GM21576 (cell line): ENCODE measurements around the gene AEN.

Experiments used
- ATAC-seq: cut with Tn5 transposase; IDR thresholded peaks from one replicate; pipeline ENCODE4 v1.9.1; 2021; ENCODE audit warnings: mild to moderate bottlenecking, moderate library complexity; ENCODE audit not compliant: unreplicated experiment

AEN gene

DNA sequence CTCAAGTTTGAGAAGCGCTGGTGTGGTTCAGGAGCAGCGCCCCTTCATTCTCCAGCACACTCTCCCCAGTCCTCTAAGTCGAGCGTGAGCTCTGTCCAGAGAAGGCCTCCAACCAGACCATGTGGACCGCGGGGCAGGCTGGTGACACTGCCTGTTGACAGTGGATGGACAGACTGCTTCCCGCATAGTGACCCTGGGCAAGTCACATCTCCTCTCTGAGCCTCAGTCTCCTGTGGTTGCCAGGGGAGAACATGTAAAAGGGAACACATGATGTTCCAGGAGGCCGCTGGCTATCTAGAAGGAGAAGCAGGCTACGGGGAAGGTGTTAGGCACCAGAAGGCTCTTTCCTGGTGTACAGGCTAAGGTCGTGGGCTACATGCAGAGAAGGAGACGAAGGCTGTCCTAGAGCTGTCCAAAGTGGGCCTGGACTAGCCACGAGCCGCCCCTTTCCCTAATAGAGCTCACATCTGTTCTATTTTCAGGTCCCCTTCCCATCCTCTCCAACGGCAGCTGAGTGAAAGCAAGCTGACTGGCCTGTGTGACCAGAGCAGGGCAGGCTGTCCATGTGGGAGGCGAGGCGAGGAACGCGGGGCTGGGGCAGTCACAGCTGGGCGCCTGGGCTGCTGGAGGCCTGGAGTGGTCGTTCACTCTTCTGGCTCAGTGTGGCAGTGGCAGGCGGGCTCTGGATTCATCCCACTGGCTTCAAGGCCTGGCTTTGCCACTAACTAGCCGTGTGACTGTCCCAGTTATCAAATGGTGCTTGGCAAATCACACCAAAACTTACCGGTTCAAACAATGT lies 28.8 kb downstream of the AEN start:
- no peak for ATAC-seq

DNA sequence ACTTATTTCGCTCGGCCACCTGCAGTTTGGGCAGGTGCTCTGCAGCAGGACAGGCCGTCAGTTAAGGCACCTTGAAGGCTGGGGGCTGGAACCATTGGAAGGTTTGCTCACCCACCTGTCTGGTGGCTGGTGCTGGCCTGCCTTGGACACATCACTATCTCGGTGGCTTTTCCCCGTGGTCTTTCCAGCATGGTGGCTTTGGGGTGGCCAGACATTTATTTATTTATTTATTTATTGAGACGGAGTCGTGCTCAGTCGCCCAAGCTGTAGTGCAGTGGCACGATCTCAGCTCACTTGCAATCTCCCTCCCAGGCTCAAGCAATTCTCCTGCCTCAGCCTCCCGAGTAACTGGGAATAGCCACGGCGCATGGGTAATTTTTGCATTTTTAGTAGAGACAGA lies 29.4 kb downstream of the AEN start:
- no peak for ATAC-seq

DNA sequence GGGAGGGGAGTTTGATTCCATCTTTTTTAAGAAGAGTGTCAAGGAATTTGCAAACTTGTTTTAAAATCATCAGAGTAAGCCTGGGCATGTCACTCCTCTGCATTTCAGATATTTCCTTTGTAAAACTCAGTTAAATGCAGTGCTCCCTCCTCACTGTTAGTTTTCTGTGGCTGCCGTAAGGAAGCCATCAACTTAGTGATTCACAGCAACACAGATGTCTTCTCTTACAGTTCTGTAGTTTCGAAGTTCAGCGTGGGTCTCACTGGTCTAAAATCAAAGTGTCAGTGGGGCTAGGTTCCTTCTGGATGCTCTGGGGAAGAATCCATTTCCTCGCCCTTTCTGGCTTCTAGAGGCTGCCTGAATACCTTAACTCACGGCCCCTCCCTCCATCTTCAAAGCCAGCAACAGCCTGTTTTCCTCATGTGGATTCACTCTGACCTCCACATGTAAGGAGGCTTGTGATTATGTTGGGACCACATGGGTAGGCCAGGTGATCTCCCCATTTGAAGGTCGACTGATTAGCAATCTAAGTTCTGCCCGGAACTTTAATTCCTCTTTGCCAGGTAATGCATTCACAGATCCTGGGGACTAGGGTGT lies 30.1 kb downstream of the AEN start:
- ATAC-seq = no peak

DNA sequence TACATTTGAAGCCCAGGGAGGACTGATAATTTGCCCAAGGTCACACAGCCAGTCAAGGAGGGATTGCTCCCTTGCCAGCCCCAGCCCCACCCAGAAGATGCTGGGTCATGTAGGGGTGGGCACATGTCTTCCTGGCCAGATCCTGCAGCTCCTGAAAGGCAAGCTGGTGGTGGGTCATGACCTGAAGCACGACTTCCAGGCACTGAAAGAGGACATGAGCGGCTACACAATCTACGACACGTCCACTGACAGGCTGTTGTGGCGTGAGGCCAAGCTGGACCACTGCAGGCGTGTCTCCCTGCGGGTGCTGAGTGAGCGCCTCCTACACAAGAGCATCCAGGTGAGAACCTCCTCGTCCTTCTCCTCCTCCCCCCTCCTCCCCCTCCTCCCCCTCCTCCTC lies 30.8 kb downstream of the AEN start:
- no peak for ATAC-seq

DNA sequence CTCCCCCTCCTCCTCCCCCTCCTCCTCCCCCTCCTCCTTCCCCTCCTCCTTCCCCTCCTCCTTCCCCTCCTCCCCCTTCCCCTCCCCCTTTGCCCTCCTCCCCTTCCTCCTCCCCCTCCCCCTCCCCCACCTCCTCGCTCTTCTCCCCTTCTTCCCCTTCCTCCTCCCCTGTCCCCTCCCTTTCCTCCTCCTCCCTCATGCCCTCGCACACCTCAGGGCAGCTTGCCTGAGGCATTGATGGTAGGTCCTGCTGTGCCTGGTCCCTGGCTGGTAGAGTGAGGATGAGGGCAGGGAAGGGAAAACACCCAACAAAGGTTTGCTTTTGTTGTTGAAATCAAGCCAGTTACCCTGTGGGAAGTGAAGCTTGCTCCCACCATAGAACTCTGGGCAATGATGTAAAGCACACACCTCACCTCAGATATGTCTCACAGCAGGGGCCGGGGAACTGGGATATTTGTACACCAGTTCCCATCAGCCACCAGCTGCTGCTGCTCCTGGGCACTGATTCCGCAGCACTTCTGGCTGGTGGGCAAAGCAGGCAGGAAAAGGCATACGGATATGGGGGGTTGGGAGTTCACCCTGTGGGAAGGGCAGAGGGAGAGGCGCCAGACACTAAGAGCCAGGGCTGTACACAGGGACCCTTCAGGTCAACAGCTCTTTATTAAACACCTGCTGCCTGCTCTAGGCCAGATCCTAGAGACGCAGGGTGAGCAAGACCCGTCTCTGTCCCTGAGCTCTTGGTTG lies 31.5 kb downstream of the AEN start:
- no peak for ATAC-seq

DNA sequence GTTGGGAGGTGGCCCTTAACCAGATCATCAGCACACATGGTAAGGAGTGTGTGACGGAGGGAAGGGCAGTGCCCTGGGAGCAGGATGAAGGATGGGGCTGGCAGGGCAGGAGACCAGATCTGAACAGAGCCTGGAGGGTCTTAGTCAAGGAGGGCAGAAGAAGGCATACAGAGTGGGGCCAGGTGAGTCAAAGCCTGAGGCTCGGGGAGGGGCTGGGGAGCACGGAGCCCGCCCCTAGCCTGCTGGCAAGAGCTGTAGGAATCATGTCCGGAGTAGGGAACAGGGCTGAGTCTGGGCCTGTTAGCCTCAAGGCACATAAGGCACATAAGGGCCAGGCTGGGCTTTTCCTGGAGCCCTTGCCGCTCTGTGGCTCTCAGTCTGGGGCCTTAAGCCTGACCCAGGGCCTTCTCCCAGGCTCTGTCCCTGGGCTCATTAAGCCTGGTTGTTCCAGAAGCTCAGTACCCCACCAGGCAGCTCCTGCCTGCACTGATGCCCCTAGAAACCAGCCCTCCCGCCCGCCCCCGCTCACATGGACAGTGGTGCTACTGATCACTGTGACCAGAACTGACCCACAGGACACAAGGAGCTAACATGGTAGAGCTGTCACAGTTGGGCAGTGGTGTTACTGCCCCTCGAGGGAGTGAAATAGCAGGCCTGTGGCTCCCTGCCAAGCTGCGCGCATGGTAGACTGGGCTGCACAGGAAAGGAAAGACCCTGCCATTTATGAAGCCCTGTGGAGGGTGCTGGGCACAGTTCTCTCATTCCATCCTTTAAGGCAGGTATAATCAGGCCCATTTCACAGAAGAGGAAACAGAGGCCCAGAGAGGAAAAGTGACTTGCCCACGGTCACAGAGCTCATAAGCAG lies 32.3 kb downstream of the AEN start:
- ATAC-seq = no peak

DNA sequence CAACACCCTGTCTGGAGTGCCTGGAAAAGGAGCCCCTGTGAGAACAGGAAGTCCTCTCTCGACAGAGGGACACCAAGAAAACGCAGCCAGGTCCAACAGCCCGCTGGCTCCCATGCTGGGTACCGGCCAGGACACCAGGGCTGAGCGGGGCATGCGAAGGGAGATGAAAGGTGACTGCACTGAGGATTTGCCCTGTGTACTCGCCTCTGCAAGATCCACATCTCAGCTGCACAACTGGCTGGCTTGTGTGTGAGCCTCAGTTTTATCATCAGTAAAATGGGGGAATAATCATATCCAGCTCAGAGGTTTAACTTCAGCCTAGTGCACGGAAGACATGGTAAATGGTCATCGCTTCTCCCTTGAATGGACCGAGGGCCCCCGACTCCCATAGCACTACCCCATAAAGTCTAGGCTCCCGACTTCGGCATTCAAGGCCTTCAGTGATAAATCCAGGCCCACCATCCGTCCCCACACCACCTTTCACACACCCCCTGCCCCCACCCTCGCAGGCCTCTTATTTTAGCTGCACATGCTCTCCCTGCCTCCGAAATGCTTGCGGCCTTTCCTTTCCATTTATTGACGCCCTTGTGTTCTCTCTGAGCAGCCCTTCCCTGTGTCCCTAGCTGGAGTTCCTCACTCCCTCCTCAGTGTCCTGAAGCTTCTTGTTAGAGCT lies 33.4 kb downstream of the AEN start:
- ATAC-seq = no peak

DNA sequence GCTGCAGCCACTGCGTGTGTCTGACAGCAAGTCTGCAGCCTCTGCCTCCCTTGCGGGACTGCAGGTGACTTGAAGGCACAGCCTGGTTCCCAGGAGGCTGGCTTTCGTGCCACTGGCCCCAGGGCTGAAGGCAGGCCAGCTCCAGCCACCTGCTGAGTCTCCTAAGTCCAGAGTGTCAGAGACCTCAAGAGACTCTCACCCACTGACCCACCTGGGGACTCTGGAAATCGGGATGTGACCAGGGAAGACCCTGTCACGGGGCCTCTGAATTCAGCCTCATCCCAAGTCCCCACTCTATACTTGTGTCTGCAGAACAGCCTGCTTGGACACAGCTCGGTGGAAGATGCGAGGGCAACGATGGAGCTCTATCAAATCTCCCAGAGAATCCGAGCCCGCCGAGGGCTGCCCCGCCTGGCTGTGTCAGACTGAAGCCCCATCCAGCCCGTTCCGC lies 34.0 kb downstream of the AEN start:
- no peak for ATAC-seq

DNA sequence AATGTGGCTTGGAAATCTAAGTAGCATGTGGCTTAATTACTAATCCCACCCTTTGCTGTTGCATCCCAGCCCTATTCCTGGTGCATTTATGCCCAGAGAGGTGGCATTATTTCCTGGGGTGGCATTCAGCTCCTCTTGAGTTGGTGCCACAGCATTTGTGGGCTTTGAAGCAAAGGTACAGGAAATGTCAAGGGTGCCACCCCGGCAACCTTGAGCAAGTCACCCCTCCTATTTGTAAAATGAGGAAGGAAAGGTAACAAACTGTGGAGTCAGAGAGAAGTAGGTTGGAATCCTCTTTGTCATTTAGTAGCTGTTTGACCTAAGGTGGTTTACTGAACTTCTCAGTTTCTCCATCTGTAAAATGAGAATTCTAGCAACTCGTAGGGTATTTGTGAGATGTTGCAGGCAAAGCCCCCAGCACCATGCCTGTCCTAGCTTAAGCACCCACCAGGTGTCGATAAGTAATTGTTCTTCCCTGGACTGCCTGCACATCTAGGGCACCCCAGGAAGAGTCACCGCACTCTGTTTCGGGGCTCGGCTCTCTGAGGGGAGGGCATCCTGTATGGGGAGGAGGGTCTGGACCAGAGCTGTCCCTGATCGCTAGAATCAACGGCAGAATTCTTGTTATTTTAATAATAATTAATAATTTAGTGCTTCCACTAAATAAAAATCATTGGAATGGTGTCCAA lies 34.8 kb downstream of the AEN start:
- ATAC-seq = no peak

DNA sequence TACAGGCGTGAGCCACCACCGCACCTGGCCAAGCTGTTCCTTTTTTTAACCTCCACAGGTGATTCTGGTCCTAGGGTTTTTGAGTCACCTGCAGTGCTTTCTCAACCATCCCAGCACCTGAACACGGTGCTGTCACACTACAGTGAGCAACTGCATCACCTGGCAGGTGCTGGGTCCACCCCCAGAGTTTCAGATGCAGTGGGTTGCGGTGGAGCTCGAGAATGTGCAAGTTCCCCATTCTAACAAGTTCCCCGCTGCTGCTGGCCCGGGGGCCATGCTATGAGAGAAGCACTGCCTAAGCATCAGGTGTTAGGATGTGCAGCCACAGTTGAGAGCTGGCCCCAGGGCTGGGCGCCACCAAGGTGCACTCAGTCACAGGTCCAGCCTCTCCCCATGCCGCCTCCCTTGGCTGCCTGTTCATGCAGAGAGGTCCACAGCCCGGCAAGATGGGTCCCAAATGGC lies 35.7 kb downstream of the AEN start:
- peak; percentile 95 for ATAC-seq

DNA sequence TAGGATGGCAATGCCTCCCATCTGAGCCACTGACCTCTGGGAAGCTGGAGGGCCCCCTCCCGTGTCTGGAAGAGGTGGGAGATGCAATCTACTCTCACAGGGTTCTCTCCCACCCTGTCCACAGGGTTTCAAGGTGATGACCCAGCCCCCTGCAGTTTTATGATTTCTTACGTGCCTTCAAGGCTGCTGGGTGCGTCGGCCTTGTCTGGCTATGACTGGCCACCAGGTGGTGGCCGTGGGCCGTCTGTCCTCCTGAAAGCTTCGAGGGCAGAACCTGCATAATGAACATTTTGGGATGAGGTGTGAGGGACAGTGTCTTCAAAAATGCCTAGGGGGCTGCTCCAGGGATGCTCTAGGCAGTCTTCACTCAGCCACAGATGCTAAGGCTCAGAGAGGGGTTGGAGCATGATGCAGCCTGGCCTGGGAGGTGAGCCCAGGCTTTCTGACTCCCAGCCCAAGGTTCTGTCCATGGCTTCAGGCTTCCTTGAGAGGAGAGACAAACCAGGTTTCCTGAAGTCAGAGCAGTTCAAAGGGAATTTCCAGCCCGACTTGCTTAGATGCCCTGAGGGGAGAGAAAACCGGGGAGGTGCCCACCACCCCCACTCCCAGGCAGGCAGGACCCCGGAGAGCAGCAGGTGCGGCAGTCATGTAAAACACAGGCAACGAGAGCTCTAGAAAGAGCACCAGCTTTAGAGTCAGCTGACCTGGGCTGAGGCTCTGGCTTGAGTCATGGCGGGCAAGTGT lies 36.4 kb downstream of the AEN start:
- no peak for ATAC-seq

DNA sequence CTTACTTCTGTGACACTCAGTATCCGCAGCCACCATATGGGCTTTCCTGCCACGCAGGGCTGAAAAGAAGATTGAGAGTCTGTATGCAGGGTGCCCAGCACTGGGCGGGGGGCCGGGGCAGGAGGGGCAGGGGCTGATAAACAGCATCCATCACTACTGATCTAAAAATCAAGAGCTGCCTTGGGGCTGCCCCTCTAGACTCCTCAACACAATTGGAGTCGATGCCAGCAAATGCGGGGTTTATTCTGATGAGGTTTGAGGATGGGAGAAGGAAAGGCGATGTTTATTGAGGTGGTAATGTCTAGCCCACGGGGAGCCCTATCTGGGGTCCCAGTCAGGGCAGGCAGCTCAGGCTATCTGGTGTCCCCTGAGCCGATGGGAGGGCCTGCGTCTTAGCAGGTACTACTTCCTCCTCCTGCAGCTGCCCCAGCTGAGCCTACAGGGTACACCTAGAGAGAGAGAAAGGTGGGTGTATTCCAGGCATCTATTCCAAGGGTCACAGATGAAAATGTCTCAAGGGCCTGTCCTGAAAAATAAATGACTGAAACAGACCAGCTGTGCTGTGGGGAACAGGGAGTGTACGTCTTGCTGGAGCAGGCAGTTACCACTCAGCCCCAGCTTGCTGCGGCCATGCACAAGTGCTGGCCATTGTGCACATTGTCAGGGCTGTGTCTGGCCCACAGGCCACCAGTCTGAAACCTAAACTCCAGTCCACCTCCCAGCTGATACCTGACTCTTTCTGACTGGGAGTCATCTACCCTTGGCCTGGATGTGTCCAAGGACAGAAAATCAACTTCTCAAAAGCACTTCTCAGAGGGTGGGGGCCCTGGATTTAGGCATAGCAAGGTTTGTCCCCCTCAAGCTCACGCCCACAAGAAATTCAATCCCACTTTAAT lies 37.2 kb downstream of the AEN start:
- ATAC-seq = no peak

DNA sequence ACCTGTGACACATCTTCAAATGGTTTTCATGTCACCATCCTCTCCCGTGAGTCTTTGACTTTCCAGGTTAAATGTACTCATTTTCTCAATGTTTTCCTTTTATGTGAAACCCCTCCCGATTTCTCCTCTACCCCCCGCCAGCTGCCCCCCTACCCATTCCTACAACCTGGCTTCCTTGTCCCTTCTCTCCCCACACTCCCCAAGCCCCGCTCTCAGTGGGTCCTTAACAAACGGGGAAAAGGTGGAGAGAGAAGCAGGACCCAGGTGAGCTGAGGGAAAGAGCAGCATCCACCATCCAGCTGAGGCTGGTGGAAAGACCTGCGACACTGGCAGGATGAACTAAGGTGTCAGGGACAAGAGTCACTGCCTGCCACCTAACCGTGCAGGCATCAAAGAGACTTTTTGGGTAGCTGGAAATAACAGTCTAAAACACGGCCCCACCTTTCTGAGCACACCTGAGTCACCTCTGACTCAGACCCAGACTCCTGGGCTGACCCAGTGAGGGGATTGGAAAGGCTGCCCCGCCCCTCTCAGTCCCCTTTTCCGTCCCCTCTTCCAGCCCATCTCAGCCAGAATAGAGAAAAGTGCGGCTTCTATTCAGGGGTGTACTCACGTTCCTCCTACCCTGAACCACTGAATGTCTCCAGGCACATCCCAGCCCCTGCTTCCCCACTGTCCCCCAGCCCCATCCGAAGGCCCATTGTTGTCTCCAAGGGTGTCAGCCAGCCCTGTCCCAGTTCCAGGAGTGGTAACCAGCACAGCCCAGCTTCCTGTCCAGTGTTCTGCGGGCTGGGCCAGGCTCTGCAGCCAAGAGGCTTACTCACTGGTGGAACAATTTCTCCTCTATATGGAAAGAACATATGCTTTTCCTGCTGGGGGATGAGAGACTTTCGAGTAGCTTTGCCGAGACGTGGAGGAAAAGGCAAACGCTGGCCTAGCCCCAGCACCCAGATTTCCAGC lies 38.1 kb downstream of the AEN start:
- no peak for ATAC-seq

DNA sequence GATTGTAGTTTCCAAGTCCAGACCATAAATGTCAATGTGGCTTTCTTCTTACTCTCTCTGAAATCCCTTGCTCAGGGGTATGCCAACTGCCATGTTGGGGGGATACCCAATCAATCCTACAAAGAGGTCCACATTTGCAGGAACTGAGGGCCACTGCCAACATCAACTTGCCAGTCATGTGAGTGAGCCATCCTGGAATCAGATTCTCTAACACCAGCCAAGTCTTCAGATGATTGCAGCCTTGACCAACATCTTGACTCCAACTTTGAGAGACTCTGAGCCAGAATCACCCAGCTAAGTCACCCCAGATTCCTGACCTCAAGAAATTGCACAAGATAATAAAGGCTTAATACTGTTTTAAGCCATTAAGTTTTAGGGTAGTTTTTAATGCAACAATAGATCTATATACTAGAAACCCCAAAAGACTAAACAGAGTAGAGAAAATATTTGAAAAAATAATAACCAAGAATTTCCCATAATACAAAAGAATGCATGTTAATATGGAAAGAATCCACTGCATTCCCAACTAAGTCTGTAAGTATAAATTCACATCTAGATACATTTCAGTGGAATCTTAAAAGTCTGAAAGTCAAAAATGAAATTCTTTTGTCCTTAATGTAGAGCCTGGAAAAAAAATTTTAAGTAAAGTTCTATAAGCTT lies 40.0 kb downstream of the AEN start:
- no peak for ATAC-seq

DNA sequence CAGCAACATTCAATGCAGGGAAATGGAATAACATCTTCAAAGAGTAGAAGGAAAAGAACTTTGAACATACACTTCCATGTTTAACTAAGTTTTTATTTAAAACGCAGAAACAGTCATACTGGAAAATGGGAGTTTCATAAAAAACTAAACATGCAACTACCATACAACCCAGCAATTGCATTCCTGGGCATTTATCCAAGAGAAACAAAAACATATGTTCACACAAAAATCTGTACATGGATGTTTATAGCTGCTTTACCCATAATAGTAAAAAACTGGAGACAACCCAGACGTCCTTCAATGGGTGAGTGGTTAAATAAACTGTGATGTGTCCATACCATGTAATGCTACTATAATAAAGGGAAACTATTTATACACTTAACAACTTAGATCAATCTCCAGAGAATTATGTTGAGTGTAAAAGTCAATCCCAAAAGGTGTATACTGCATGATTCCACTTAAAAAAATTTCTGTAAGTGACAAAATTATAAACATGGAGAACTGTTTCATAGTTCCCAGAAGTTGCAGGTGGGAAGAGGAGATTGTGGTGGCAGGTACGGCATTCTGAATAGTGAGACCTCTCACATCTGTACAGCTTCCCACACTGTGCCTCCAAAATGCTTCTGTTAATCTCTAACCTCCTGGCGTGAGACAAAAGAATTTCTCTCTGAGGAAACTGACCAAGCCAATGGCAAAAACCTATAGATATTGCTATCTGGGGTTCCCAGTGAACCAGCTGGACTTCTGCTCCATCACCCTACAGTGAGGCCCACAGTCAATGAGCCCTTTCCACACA lies 40.8 kb downstream of the AEN start:
- ATAC-seq = no peak
